ENCODE data around the gene CD6.

The CD6 gene, protein sequence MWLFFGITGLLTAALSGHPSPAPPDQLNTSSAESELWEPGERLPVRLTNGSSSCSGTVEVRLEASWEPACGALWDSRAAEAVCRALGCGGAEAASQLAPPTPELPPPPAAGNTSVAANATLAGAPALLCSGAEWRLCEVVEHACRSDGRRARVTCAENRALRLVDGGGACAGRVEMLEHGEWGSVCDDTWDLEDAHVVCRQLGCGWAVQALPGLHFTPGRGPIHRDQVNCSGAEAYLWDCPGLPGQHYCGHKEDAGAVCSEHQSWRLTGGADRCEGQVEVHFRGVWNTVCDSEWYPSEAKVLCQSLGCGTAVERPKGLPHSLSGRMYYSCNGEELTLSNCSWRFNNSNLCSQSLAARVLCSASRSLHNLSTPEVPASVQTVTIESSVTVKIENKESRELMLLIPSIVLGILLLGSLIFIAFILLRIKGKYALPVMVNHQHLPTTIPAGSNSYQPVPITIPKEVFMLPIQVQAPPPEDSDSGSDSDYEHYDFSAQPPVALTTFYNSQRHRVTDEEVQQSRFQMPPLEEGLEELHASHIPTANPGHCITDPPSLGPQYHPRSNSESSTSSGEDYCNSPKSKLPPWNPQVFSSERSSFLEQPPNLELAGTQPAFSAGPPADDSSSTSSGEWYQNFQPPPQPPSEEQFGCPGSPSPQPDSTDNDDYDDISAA

DNA sequence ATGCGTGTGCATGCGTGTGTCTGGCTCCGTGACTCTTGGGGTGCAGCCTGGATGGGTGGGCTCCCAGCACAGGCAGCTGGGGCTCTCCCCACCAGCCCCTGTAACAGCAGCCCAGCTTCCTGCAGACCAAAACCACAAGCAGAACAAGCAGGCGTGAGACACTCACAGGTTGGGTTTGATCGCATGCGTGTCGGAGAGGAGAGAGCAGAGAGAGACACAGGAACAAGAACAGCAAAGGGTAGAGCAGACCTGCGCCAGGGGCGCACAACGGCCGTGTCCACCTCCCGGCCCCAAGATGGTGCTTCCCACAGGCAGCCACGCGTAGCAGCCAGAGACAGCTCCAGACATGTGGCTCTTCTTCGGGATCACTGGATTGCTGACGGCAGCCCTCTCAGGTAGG is at the start of gene CD6:
Gene CD6 (plus strand): TSS at position 161 of the 400 bp plus-strand sequence. CDS start 186 bp downstream, at position 347.
- DNase-seq (ENCODE audit: low read depth in 3 of 3): peak in 1 of 3 experiments; percentile 69

DNA sequence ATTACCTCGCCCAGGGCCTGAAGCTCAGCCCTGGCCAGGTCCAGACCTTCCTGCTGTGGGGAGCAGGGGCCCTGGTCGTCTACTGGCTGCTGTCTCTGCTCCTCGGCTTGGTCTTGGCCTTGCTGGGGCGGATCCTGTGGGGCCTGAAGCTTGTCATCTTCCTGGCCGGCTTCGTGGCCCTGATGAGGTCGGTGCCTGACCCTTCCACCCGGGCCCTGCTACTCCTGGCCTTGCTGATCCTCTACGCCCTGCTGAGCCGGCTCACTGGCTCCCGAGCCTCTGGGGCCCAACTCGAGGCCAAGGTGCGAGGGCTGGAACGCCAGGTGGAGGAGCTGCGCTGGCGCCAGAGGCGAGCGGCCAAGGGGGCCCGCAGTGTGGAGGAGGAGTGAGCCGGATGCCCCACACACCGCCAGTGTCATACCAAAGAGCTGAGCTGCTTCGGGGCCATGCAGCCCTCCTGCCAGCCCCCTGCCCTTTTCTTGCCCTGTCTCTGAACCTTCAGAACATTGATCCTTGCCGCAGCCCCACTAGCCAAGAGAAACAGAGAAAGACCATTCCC is 49.6 kb upstream of the CD6 start:
- DNase-seq (ENCODE audit: low read depth in 3 of 3): no peak

DNA sequence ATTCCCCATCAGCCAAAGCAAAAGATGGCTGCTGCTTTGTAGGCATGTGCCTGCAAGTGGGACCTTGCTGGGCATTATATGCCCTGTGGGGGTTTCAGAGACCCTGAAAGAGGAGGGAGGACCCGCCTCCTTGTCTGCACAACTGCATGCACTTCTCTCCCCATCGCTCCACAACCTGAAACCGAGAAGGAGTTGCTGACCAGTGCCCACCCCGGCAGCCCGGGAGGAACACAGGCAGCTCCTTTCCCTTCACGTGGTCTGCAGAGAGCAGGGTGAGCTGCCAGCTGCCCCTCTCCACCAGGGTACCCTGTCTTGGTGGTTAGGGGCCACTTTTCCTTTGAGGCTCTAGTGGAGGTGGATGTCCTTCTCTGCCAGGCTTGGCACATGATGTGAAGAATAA is 48.6 kb upstream of the CD6 start:
- DNase-seq (ENCODE audit: low read depth in 3 of 3): no peak

- no peak for DNase-seq (ENCODE audit: low read depth in 3 of 3)
Observed at GRCh38 chr11:60923326-60923725, 48.2 kb upstream of the CD6 start.

- DNase-seq (ENCODE audit: low read depth in 3 of 3): no peak
Observed at GRCh38 chr11:60923800-60924109, 47.7 kb upstream of the CD6 start.

DNA sequence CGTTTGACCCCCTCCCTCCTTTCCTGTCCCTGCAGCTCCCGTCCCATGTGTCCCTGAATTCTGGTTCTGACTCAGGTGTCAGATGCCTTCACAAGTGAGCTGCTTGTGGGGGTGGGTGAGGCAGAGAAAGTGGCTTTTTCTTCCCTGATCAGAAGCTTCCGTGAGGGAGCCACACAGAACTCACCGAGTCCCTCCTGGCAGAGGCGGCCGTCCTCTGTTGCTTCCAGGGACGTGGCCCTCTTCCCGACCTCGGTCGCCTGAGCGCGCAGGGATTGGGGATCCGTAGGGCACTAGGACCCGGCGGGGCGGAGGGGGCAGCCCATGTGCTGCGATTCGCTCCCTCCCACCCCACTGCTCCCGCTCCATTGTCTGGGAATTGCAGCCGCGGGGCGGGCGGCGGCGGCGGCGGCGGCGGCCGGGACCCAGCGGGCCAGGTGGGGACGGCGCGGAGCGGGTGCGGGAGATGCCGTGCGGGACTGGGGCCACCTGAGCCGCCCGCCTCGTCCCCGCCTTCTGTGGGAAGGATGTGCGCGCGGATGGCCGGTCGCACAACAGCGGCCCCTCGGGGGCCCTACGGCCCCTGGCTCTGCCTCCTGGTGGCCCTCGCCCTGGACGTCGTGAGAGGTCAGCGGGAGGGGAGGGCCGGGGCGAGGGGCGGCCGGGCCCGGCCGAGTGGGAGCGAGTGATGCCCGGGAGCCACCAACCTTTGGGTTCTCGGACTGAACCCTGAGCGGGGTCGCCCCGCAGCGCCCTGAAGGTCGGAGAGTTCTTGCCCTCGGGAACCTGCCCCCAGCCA is 47.2 kb upstream of the CD6 start, which contains the start of gene TMEM132A:
Gene TMEM132A (plus strand): TSS at position 351 of the 796 bp plus-strand sequence. CDS start 174 bp downstream, at position 525.
- DNase-seq (ENCODE audit: low read depth in 3 of 3): no peak

DNA sequence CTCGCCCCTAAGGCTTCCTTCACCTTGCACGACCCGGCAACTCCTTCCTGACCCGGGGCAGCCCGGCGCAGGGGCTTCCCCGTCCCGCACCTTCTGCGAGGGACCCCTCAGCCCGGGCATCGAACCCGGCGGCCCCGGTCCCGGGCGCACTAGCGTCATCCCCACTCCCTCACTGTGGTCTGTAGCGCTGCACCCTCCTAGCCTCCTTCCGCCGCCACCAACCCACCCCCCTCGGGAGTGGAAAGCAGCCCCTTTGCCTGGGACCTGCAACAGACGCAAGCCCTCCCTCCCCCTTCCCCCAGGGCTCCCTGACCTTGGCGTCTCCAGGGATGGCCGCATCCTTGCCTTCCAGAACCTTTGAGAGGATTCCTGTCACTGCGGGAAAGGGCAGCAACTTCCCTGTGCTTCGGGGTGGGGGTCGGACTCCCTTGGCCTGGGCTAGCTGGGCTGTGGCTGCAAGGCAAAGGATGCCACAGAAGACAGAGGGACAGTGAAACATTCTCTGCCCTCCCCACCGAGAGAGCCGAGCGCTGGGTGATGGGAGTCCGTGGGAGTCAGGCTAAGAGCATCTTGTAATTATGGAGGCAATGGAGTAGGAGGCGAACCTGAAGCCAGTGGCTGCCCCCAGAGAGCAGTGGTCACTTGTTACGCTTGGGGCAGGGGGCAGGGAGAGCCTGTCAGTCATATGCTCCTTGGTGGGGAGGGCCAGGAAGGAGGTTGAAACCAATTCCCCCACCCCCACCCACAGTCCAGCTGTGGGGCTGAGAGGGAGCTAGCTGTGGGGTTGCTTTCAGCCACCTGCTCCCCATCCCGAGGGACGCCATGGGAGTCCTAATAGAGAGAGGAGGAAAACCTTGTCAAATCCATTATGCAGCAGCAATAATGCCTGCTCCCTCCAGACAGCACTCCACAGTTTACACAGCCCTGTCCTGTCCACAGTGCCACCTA is 46.3 kb upstream of the CD6 start:
- no peak for DNase-seq (ENCODE audit: low read depth in 3 of 3)

DNA sequence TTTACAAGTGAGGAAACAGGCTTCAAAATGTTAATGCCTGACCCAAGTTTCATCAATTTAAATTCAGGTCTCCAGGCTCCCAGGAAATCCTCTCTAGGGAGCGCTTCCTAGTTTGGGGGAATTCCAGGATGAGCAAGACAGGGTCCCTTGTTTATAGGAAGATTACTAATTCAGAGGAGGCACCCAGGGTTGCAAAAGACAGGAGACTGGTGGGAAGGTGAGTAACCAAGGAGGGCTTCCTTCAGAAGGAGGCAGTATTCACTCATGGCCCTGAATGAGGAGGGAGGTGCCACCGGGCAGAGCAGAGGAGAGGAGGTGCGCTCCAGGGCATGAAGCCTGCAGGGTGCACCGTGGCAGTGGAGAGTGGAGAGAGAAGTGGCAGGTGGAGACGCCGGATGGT is 45.6 kb upstream of the CD6 start:
- DNase-seq (ENCODE audit: low read depth in 3 of 3): no peak

DNA sequence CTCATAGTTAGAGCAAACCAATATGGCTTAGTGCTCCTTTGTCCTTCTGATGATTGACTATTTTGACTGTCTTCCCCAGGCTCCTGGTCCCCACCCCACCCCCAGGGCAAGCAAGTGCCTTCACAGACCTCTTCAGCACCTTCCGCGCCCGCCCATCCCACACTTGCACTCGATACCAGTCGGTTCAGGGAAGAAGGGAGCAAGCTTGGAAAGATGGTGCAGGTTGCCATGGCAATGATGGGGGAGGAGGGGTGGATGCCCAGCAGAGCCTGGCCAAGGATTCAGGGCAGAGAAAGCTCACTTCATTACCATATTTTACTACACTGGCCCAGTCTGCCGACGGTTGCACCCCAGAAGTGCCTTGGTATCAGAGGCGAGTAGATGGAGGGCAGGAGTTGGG is 45.0 kb upstream of the CD6 start:
- DNase-seq (ENCODE audit: low read depth in 3 of 3): no peak

GRCh38 chr11:60927061-60927592 is 44.4 kb upstream of the CD6 start:
- no peak for DNase-seq (ENCODE audit: low read depth in 3 of 3)

DNA sequence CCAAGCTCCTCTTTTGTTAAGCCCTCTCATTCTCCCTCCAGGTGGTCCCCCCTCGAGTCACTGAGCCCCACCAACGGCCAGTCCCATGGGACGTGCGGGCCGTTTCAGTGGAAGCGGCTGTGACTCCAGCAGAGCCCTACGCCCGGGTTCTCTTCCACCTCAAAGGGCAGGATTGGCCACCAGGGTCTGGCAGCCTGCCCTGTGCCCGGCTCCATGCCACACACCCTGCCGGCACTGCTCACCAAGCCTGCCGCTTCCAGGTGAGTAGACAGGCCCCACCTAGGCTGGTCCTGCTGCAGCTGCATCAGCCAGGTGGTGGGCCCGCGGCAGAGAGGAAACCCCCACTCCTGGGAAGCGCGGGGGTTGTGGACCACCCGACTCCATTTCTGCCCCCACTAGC is 43.9 kb upstream of the CD6 start:
- no peak for DNase-seq (ENCODE audit: low read depth in 3 of 3)

- DNase-seq (ENCODE audit: low read depth in 3 of 3): no peak
Observed at GRCh38 chr11:60928563-60929001, 42.9 kb upstream of the CD6 start.

DNA sequence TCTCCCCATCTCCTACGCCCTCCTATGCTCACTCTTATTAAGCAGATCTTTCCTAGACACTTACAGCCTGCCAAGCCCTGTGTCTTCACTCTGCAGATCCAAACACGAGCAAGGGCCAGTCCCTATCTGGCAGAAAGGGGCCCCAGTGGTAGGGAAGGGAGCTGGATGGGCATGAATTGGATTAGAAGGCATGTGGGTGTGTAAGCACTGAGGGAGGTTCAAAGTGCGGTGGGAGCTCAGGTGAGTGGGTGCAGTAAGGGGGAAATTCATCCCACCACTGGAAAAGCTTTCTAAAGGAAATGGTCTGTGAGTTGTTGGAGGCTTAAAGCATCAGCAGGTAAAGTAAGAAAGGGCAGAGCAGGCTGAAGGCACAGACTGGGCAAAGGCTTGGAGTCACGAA is 41.7 kb upstream of the CD6 start:
- no peak for DNase-seq (ENCODE audit: low read depth in 3 of 3)

- DNase-seq (ENCODE audit: low read depth in 3 of 3): no peak
Observed at GRCh38 chr11:60930394-60930793, 41.1 kb upstream of the CD6 start.

DNA sequence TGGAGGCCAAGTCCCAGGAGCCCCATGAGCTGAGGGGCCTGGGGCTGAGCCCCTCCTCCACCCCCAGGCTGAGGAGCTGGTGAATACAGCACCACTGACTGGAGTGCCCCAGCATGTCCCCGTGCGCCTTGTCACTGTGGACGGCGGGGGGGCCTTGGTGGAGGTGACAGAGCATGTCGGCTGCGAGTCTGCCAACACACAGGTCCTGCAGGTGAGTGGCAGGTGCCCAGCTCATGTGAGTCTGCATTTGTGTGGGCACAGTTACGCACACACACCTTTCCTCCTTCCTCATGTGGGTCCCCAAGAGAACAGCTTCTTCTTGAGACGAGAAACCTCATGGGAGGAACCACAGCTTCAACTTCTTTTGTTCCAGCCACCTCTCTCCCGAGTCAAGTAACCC is 39.6 kb upstream of the CD6 start:
- no peak for DNase-seq (ENCODE audit: low read depth in 3 of 3)

DNA sequence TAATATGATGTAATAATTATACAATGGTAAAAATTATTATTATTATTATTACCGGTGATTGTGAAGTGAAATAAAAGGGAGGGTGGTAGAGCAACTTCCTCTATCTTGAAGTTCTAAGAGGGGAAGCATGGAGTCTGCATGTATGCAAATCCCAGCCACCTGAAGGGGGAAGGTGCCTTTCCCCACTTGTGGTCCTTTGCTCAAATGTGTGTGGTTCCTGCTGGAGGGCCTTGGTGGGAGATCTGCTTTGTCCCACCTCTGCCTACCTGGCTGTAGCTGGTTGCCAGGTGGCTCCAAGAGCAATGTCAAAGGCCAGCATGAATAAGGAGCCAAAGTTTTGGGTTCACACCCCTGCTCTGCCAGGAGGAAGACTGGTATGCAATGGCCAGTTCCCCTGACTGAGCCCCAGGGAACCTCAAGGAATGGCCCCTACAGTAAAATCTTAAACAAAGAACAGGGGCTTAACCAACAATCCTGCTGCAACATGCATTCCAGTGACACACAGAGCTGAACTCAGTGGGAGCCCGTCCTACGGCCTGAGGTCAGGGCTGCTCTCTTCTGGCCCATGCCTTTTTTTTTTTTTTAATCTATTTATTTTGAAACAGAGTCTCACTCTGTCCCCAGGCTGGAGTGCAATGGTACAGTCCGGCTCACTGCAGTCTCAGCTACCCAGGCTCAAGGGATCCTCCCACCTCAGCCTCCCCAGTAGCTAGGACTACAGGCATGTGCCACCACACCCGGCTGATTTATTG is 38.7 kb upstream of the CD6 start:
- no peak for DNase-seq (ENCODE audit: low read depth in 3 of 3)

GRCh38 chr11:60933416-60934123 is 37.9 kb upstream of the CD6 start:
- no peak for DNase-seq (ENCODE audit: low read depth in 3 of 3)

GRCh38 chr11:60934124-60934789 is 37.2 kb upstream of the CD6 start:
- no peak for DNase-seq (ENCODE audit: low read depth in 3 of 3)
